Activated naive CD4-positive, alpha-beta T cell (primary cell): ENCODE measurements around the gene VSIR.

Experiments
- DNase-seq, 4 experiments: peaks; one replicate each; lab custom pipeline; 2025; lab: John Stamatoyannopoulos, UW

The VSIR gene

GRCh38 chr10:71782221-71782916, 9.0 kb upstream of the VSIR start:
- no peak for DNase-seq

- no peak for DNase-seq
These were observed 7.4 kb upstream of the VSIR start for GRCh38 chr10:71780719-71781118.

- no peak for DNase-seq
These were observed 6.8 kb upstream of the VSIR start for GRCh38 chr10:71780156-71780555.

GRCh38 chr10:71779641-71780040, 6.3 kb upstream of the VSIR start:
- DNase-seq = no peak

- DNase-seq = no peak
These were observed 4.9 kb upstream of the VSIR start for GRCh38 chr10:71778071-71778825.

- no peak for DNase-seq
These were observed 4.1 kb upstream of the VSIR start for GRCh38 chr10:71777213-71777985.

GRCh38 chr10:71776481-71776925, 3.2 kb upstream of the VSIR start:
- DNase-seq = no peak

- DNase-seq = no peak
These were observed 1.8 kb upstream of the VSIR start for GRCh38 chr10:71774916-71775702.

- no peak for DNase-seq
These were observed 494 bp downstream of the VSIR start for GRCh38 chr10:71772832-71773220.

- DNase-seq = no peak
These were observed 1.3 kb downstream of the VSIR start for GRCh38 chr10:71771821-71772617.

- no peak for DNase-seq
These were observed 2.1 kb downstream of the VSIR start for GRCh38 chr10:71771204-71771603.

GRCh38 chr10:71770789-71771188, 2.5 kb downstream of the VSIR start:
- DNase-seq = no peak

- DNase-seq = no peak
These were observed 3.1 kb downstream of the VSIR start for GRCh38 chr10:71770255-71770654.

GRCh38 chr10:71769279-71769823, 4.0 kb downstream of the VSIR start:
- no peak for DNase-seq

GRCh38 chr10:71767420-71768035, 5.8 kb downstream of the VSIR start:
- no peak for DNase-seq

- no peak for DNase-seq
These were observed 6.5 kb downstream of the VSIR start for GRCh38 chr10:71766717-71767419.

GRCh38 chr10:71765906-71766716, 7.2 kb downstream of the VSIR start:
- no peak for DNase-seq

GRCh38 chr10:71765176-71765904, 8.0 kb downstream of the VSIR start:
- no peak for DNase-seq
